ENCODE data around the gene IPO13. TPM values are rescaled to one million over a fixed set of nuclear protein-coding genes. Genes with fewer than 3 reads are reported as not detected.

Gene IPO13
- total and polyA plus RNA-seq, 9 donors = 8.6 to 30.3 (median 20.8) TPM

DNA sequence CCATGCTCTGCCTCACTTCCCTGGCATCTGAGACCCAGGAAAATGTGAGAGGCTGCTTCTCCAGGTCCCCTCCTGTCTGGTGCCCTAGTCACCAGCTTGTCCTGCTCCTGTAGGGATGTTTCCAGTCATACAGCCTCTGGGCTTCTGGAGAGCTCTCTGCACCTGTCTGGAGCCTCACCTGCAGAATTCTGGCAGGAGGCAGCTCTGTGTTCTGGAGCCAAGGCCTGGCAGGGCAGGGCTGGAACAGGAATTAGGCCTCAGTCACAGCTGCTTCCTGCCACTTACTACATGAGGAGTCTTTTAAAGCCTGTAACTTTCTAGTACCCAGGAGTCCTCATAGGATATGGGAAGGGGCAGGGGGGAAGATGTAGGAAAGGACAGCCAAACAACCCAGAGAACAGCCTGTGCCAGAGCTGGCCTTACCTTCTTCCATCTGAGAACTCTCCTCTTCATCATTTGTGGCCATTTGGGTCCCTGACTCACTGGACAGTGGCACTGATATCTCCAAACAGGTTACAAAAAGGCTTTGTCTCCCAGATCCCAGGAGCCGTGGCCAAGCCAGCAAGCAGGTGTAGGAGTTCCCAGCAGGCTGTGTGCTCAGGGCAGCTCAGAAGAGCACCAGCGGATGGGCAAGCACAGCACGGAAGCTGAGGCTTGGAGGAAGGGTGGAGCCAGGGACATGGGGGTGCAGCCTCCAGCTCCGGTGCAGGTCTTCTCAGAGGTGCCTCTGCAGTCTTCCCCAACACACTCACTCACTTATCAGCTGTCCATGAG is 44.5 kb upstream of the IPO13 start:
- no peak overlapping the region for H3K4me3 ChIP-seq

DNA sequence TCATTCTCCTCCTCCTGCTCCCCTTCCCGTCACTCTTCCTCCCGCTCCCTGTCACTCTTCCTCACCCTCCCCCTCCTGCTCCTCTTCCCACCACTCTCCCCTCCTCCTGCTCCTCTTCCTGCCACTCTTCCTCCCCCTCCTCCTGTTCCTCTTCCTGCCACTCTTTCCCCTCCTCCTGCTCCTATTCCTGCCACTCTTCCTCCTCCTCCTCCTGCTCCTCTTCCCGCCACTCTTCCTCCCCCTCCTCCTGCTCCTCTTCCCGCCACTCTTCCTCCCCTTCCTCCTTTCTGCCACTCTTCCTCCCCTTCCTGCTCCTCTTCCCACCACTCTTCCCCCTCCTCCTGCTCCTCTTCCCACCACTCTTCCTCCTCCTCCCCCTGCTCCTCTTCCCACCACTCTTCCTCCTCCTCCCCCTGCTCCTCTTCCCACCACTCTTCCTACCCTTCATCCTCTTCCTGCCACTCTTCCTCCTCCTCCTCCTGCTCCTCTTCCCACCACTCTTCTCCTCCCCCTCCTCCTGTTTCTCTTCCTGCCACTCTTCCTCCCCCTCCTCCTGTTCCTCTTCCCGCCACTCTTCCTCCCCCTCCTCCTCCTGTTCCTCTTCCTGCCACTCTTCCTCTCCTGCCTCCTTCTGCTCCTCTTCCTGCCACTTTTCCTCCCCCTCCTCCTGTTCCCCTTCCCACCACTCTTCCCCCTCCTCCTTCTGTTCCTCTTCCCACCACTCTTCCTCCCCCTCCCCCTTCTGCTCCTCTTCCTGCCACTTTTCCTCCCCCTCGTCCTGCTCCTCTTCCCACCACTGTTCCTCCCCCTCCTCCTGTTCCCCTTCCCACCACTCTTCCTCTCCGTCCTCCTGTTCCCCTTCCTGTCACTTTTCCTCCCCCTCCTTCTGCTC is 41.8 kb upstream of the IPO13 start:
- TF ChIP-seq CTCF (IDR thresholded peaks at IDR 0.05) (no peak), POLR2A (IDR thresholded peaks at IDR 0.05) (no peak), EP300 (IDR thresholded peaks at IDR 0.05) (no peak)
- Histone ChIP-seq H3K27me3 (no peaks in the 10 kb centered on the region), H3K27ac (no peak overlapping the region), H3K9me3 (no peaks in the 10 kb centered on the region), H3K4me3 (no peak overlapping the region), H3K36me3 (no peaks in the 10 kb centered on the region), H3K4me1 (ENCODE audit: insufficient read depth) (no peaks in the 10 kb centered on the region)
- intact Hi-C loops (cut with DNase I) = no loop called here
- DNase-seq = no peak
- 48 to 68% (median 65%) methylated on average over 7 of the region's 7 CpGs for WGBS, 3 donors

More for the DNA sequence above, 44.5 kb upstream of the IPO13 start:
- no peaks in the 10 kb centered on the region for H3K27me3 ChIP-seq
- intact Hi-C loops (cut with DNase I) = no loop called here
- no peaks in the 10 kb centered on the region for H3K36me3 ChIP-seq
- no peak overlapping the region for H3K27ac ChIP-seq
- no peak for TF ChIP-seq CTCF (IDR thresholded peaks at IDR 0.05)
- TF ChIP-seq POLR2A (IDR thresholded peaks at IDR 0.05) = no peak
- TF ChIP-seq EP300 (IDR thresholded peaks at IDR 0.05) = no peak
- no peaks in the 10 kb centered on the region for H3K9me3 ChIP-seq
- 92 to 96% (median 96%) methylated on average over 4 of the region's 4 CpGs for WGBS, 3 donors
- no peak for DNase-seq
- H3K4me1 ChIP-seq (ENCODE audit: insufficient read depth) = no peaks in the 10 kb centered on the region

DNA sequence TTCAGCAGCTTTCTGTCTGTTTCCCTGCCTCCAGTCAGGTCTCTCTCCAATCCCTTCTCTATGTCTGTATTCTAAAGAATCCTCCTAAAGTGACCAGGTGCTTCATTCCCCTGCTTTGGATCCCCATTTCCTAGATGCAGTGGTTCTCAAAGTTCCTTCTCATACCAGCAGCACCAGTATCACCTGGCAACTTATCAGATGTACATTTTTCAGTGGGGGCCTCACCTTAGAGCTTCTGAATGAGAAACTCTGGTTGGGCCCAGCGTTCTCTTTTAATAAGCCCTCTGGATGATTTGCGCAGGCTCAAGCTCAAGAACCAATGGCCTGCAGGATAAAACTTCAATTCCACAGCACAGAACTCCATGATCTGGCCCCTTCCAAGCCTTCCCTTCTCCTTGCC is 38.5 kb upstream of the IPO13 start:
- peaks cover 5% of the 10 kb centered on the region for H3K4me1 ChIP-seq (ENCODE audit: insufficient read depth)
- no peak for TF ChIP-seq CTCF (IDR thresholded peaks at IDR 0.05)
- no peak for TF ChIP-seq EP300 (IDR thresholded peaks at IDR 0.05)
- TF ChIP-seq POLR2A (IDR thresholded peaks at IDR 0.05) = no peak
- intact Hi-C loops (cut with DNase I) = no loop called here
- no peak overlapping the region for H3K4me3 ChIP-seq
- DNase-seq = no peak
- no peaks in the 10 kb centered on the region for H3K27me3 ChIP-seq
- WGBS, 3 donors = 99 to 100% (median 100%) methylated on average over 2 of the region's 2 CpGs
- no peaks in the 10 kb centered on the region for H3K9me3 ChIP-seq
- H3K36me3 ChIP-seq = no peaks in the 10 kb centered on the region
- no peak overlapping the region for H3K27ac ChIP-seq

DNA sequence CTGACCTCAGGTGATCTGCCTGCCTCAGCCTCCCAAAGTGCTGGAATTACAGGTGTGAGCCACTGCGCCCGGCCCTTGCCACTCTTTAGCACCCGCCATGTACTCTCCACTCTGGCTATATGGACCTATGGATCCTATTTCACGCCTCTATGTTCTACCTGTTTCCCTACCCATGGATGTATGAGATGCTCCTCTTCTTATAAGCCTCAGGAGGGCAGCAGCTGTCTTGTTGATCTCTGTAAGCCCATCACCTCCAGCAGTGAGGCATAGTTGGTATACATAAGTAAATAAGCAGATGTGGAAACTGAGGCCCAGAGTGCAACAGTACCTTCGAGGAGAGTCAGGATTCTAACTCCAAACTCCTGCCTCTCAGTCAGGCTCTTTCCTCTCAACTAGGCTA is 37.9 kb upstream of the IPO13 start:
- no peak for TF ChIP-seq POLR2A (IDR thresholded peaks at IDR 0.05)
- TF ChIP-seq EP300 (IDR thresholded peaks at IDR 0.05) = no peak
- no peak for TF ChIP-seq CTCF (IDR thresholded peaks at IDR 0.05)
- Histone ChIP-seq H3K4me1 (ENCODE audit: insufficient read depth) (peaks cover 8% of the 10 kb centered on the region), H3K36me3 (no peaks in the 10 kb centered on the region), H3K9me3 (no peaks in the 10 kb centered on the region), H3K4me3 (no peak overlapping the region), H3K27me3 (no peaks in the 10 kb centered on the region), H3K27ac (no peak overlapping the region)
- WGBS, 3 donors = 93% methylated on average over 5 of the region's 5 CpGs
- intact Hi-C loops (cut with DNase I) = no loop called here
- DNase-seq = no peak
